GM19328 (cell line): ENCODE results near the gene CLTB.

ENCODE experiments used
- ATAC-seq: cut with Tn5 transposase; IDR thresholded peaks from one replicate; pipeline ENCODE4 v1.9.1; 2021; ENCODE audit warnings: mild to moderate bottlenecking, moderate library complexity; ENCODE audit not compliant: unreplicated experiment

The CLTB gene

GRCh38 chr5:176384366-176384930, 31.9 kb downstream of the CLTB start:
- no peak for ATAC-seq

GRCh38 chr5:176383961-176384360, 32.4 kb downstream of the CLTB start:
- no peak for ATAC-seq

- ATAC-seq: no peak
These were observed 33.0 kb downstream of the CLTB start for GRCh38 chr5:176383248-176383905.

- ATAC-seq: no peak
These were observed 33.6 kb downstream of the CLTB start for GRCh38 chr5:176382721-176383120.

GRCh38 chr5:176381979-176382378, 34.4 kb downstream of the CLTB start:
- no peak for ATAC-seq

- no peak for ATAC-seq
These were observed 34.9 kb downstream of the CLTB start for GRCh38 chr5:176381423-176381822.

- no peak for ATAC-seq
These were observed 36.5 kb downstream of the CLTB start for GRCh38 chr5:176379881-176380280.

GRCh38 chr5:176373100-176373818, 43.1 kb downstream of the CLTB start:
- no peak for ATAC-seq

GRCh38 chr5:176371621-176372539, 44.5 kb downstream of the CLTB start:
- ATAC-seq: no peak

GRCh38 chr5:176369934-176370711, 46.2 kb downstream of the CLTB start:
- no peak for ATAC-seq

GRCh38 chr5:176368726-176369125, 47.6 kb downstream of the CLTB start:
- no peak for ATAC-seq

GRCh38 chr5:176366232-176366894, 50.0 kb downstream of the CLTB start:
- ATAC-seq: no peak

GRCh38 chr5:176365351-176366231, 50.7 kb downstream of the CLTB start, which contains the start of gene ARL10:
Gene ARL10 (plus strand): TSS chr5:176365487. CDS start chr5:176365564, 77 bp downstream.
- ATAC-seq: no peak

- ATAC-seq: no peak
These were observed 51.5 kb downstream of the CLTB start for GRCh38 chr5:176364765-176365350.

- ATAC-seq: peak; percentile 12
These were observed 54.2 kb downstream of the CLTB start for GRCh38 chr5:176362233-176362490.

GRCh38 chr5:176361437-176362232, 54.7 kb downstream of the CLTB start, which contains the start of gene KIAA1191:
Gene KIAA1191 (minus strand): TSS chr5:176361764. CDS start chr5:176359508, 2,256 bp downstream.
- peak; percentile 86 for ATAC-seq

GRCh38 chr5:176360894-176361436, 55.4 kb downstream of the CLTB start:
- ATAC-seq: peak; percentile 8
